GM23338 (cell line): ENCODE measurements around the gene SLC3A2.

ENCODE experiments used
- CREB1 ChIP-seq: fragments of 250-450 bp; sonication (Bioruptor Pico); IDR thresholded peaks from 2 replicates; pipeline ENCODE4 v1.5.0; 2020; ENCODE audit warnings: low read depth, mild to moderate bottlenecking, moderate library complexity
- REST ChIP-seq: IDR thresholded peaks from one replicate; pipeline ENCODE4 v1.6.1; 2018; ENCODE audit warnings: antibody characterized with exemption; ENCODE audit not compliant: unreplicated experiment
- TF ChIP-seq, protein P1 (sequence below), 2 experiments: fragments of 200-600 bp in 1 of 2; sonication (generic) in 1 of 2; conservative IDR thresholded peaks; 2 replicates each; pipeline versions ENCODE4 v1.5.1 to v1.6.1; 2016 to 2017; ENCODE audit warnings: antibody characterized with exemption in 2 of 2, low read depth in 2 of 2, mild to moderate bottlenecking in 2 of 2, moderate library complexity in 1 of 2

DNA sequence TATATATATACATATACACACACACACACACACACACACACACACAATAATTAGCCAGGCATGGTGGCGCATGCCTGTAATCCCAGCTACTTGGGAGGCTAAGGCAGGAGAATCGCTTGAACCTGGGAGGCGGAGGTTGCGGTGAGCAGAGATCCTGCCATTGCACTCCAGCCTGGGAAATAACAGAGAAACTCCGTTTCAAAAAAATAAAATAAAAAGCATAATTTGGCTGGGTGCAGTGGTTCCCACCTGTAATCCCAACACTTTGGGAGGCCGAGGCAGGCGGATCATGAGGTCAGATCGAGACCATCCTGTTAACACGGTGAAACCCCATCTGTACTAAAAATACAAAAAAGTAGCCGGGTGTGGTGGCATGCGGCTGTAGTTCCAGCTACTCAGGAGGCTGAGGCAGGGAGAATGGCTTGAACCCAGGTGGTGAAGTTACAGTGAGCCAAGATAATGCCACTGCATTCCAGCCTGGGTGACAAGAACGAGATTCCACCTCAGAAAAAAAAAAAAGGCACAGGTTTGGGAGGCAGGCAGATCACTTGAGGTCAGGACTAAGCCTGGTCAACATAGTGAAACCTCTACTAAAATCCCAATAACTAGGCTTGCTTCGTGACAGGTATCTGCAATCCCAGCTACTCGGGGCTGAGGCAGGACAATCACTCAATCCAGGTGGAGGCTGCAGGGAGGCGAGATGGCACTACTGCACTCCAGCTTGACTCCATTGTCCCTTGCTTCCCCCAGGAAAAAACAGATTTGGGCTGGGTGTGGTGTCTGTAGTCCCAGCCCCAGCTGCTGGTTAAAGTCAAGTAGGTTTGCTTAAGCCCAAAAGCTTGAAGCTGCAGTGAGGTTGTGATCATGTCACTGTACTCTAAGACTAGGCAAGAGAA is 29.5 kb upstream of the SLC3A2 start:
- TF ChIP-seq, protein P1, sequence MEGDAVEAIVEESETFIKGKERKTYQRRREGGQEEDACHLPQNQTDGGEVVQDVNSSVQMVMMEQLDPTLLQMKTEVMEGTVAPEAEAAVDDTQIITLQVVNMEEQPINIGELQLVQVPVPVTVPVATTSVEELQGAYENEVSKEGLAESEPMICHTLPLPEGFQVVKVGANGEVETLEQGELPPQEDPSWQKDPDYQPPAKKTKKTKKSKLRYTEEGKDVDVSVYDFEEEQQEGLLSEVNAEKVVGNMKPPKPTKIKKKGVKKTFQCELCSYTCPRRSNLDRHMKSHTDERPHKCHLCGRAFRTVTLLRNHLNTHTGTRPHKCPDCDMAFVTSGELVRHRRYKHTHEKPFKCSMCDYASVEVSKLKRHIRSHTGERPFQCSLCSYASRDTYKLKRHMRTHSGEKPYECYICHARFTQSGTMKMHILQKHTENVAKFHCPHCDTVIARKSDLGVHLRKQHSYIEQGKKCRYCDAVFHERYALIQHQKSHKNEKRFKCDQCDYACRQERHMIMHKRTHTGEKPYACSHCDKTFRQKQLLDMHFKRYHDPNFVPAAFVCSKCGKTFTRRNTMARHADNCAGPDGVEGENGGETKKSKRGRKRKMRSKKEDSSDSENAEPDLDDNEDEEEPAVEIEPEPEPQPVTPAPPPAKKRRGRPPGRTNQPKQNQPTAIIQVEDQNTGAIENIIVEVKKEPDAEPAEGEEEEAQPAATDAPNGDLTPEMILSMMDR (conservative IDR thresholded peaks at IDR 0.05; ENCODE audit: low read depth in 2 of 2) = no peak
- TF ChIP-seq REST (no peak), CREB1 (no peak)
